Measurements from ENCODE around the gene UROC1.

UROC1 gene

GRCh38 chr3:126479642-126480041, 37.9 kb downstream of the UROC1 start:
- no peak for DNase-seq (ENCODE audit: low read depth in 2 of 2)

- DNase-seq (ENCODE audit: low read depth in 2 of 2), result no peak
These were observed 38.8 kb downstream of the UROC1 start for GRCh38 chr3:126478581-126479310.

GRCh38 chr3:126477061-126477380, 40.6 kb downstream of the UROC1 start:
- DNase-seq (ENCODE audit: low read depth in 2 of 2), result no peak

GRCh38 chr3:126476166-126477060, 41.2 kb downstream of the UROC1 start:
- no peak for DNase-seq (ENCODE audit: low read depth in 2 of 2)

GRCh38 chr3:126475413-126476114, 42.0 kb downstream of the UROC1 start, which contains the start of gene ZXDC:
TSS of gene ZXDC (minus strand) at chr3:126475891. CDS start at chr3:126475865, 26 bp downstream.
- peak; percentile 87 to 88 for DNase-seq (ENCODE audit: low read depth in 2 of 2)

- DNase-seq (ENCODE audit: low read depth in 2 of 2), result no peak
These were observed 42.8 kb downstream of the UROC1 start for GRCh38 chr3:126474498-126475412.

GRCh38 chr3:126473292-126474168, 44.0 kb downstream of the UROC1 start:
- DNase-seq (ENCODE audit: low read depth in 2 of 2), result no peak

GRCh38 chr3:126472277-126473006, 45.1 kb downstream of the UROC1 start:
- no peak for DNase-seq (ENCODE audit: low read depth in 2 of 2)

GRCh38 chr3:126469479-126469878, 48.1 kb downstream of the UROC1 start:
- no peak for DNase-seq (ENCODE audit: low read depth in 2 of 2)

- DNase-seq (ENCODE audit: low read depth in 2 of 2), result no peak
These were observed 49.3 kb downstream of the UROC1 start for GRCh38 chr3:126468028-126468891.

- DNase-seq (ENCODE audit: low read depth in 2 of 2), result no peak
These were observed 50.0 kb downstream of the UROC1 start for GRCh38 chr3:126467611-126467955.

GRCh38 chr3:126466886-126467610, 50.5 kb downstream of the UROC1 start:
- no peak for DNase-seq (ENCODE audit: low read depth in 2 of 2)

GRCh38 chr3:126465928-126466544, 51.5 kb downstream of the UROC1 start:
- DNase-seq (ENCODE audit: low read depth in 2 of 2), result no peak

- no peak for DNase-seq (ENCODE audit: low read depth in 2 of 2)
These were observed 52.6 kb downstream of the UROC1 start for GRCh38 chr3:126464997-126465396.

GRCh38 chr3:126464494-126464893, 53.1 kb downstream of the UROC1 start:
- DNase-seq (ENCODE audit: low read depth in 2 of 2), result no peak

GRCh38 chr3:126464093-126464492, 53.5 kb downstream of the UROC1 start:
- DNase-seq (ENCODE audit: low read depth in 2 of 2), result no peak

GRCh38 chr3:126463521-126463920, 54.1 kb downstream of the UROC1 start:
- DNase-seq (ENCODE audit: low read depth in 2 of 2), result no peak

All from stimulated activated CD8-positive, alpha-beta memory T cell treated with anti-CD3 and anti-CD28 coated beads, Interleukin-7, amount 100 ng/mL, for 1 hour (primary cell).